ENCODE data around the gene IGF2R.

- TF ChIP-seq POLR2AphosphoS5 (IDR thresholded peaks at IDR 0.05) (no peak), POLR2A (IDR thresholded peaks at IDR 0.05) (no peak), CTCF (IDR thresholded peaks at IDR 0.05) (no peak)
Observed at GRCh38 chr6:160092602-160093001, 123.7 kb downstream of the IGF2R start.

Data from stomach (tissue), 4 donors.